GM12878 (cell line): ENCODE data around the gene FABP6.

Source experiments
- ATF3 ChIP-seq: IDR thresholded peaks from 2 replicates; pipeline ENCODE4 v1.6.1; 2011; ENCODE audit warnings: low read depth, mild to moderate bottlenecking, low read length, moderate library complexity, borderline replicate concordance; ENCODE audit errors: extremely low read depth
- CBX3 ChIP-seq: fragments of 200-600 bp; sonication (generic); IDR thresholded peaks from 2 replicates; pipeline ENCODE4 v1.6.1; 2016; ENCODE audit warnings: low read depth, borderline replicate concordance
- CTCF ChIP-seq, 3 experiments: IDR thresholded peaks in 2 of 3; conservative IDR thresholded peaks in 1 of 3; 2 replicates each; pipeline ENCODE4 v1.5.1; 2011; ENCODE audit warnings: low read depth in 3 of 3, low read length in 3 of 3, mild to moderate bottlenecking in 3 of 3, control low read depth in 2 of 3, moderate library complexity in 2 of 3, inconsistent platforms in 1 of 3, mixed read lengths in 1 of 3; ENCODE audit not compliant: control insufficient read depth in 2 of 3, insufficient read depth in 1 of 3; ENCODE audit errors: extremely low read depth in 1 of 3
- GABPA ChIP-seq: IDR thresholded peaks from 2 replicates; pipeline ENCODE4 v1.6.1; 2014; ENCODE audit warnings: antibody characterized with exemption, low read depth, mild to moderate bottlenecking, inconsistent platforms
- JUND ChIP-seq: IDR thresholded peaks from 2 replicates; pipeline ENCODE4 v1.6.1; 2012; ENCODE audit warnings: low read depth, mild to moderate bottlenecking, low read length, improper control_type of control experiment, moderate library complexity
- POLR2A ChIP-seq: IDR thresholded peaks from 2 replicates; pipeline ENCODE4 v1.6.1; 2011; ENCODE audit warnings: low read depth, mild to moderate bottlenecking, low read length
- POLR2AphosphoS5 ChIP-seq: IDR thresholded peaks from 2 replicates; pipeline ENCODE4 v1.6.1; 2011; ENCODE audit warnings: mild to moderate bottlenecking, low read length, inconsistent platforms
- SP1 ChIP-seq: IDR thresholded peaks from one replicate; pipeline ENCODE4 v1.6.1; 2011; ENCODE audit warnings: low read depth, low read length
- ZBTB11 ChIP-seq: fragments of 450-650 bp; formaldehyde crosslinking; IDR thresholded peaks from 2 replicates; pipeline ENCODE4 v1.5.0; 2022; ENCODE audit warnings: mild to moderate bottlenecking, missing genetic modification characterization

GRCh38 chr5:160271396-160271795, 42.1 kb downstream of the FABP6 start:
- TF ChIP-seq CBX3 = no peak
- TF ChIP-seq JUND = no peak
- no peak for TF ChIP-seq CTCF (IDR thresholded peaks at IDR 0.05 in 2 of 3, conservative IDR thresholded peaks at IDR 0.05 in 1 of 3; ENCODE audit: control insufficient read depth in 2 of 3, extremely low read depth in 1 of 3, insufficient read depth in 1 of 3, low read depth in 3 of 3, low read length in 3 of 3)
- no peak for TF ChIP-seq POLR2AphosphoS5
- TF ChIP-seq ZBTB11 (CRISPR knock-in tag) = no peak
- TF ChIP-seq POLR2A = no peak
- TF ChIP-seq ATF3 = no peak
- TF ChIP-seq GABPA = no peak
- no peak for TF ChIP-seq SP1
